ENCODE data around the gene GPX2.

The GPX2 gene

GRCh38 chr14:64965356-64966000 is 22.9 kb upstream of the GPX2 start:
- no peak for TF ChIP-seq ATF2 (tag by site-specific recombination; IDR thresholded peaks at IDR 0.05; ENCODE audit: low read depth)
- no peak for TF ChIP-seq ZNF274 (IDR thresholded peaks at IDR 0.05; ENCODE audit: low read length)
- TF ChIP-seq ZNF274 (tag by site-specific recombination; IDR thresholded peaks at IDR 0.05; ENCODE audit: borderline replicate concordance): no peak
- no peak for TF ChIP-seq ZNF433 (tag by site-specific recombination; IDR thresholded peaks at IDR 0.05; ENCODE audit: low read depth)
- 0 out of 2 replicates have a peak, but pooled peaks have one; percentile 13 for TF ChIP-seq EGR2 (tag by site-specific recombination; IDR thresholded peaks at IDR 0.05; ENCODE audit: low read depth)
- TF ChIP-seq PATZ1 (tag by site-specific recombination; IDR thresholded peaks at IDR 0.05): no peak
- no peak for TF ChIP-seq KLF8 (tag by site-specific recombination; IDR thresholded peaks at IDR 0.05)
- TF ChIP-seq ZXDB (tag by site-specific recombination; IDR thresholded peaks at IDR 0.05): no peak
- ChIA-PET CTCF (interaction anchor here (0.5 kb wide), 1 partner anchor 127 kb away, joined by 3 read pairs; no protein-coding TSS in a partner anchor), POLR2A (no interaction called here)
- no peak overlapping the region for H3K27ac ChIP-seq (ENCODE audit: extremely low read depth, low read depth, low read length)
- no peaks in the 10 kb centered on the region for H3K9me3 ChIP-seq (ENCODE audit: control insufficient read depth, insufficient read depth, low read depth, low read length)
- H3K36me3 ChIP-seq (ENCODE audit: control insufficient read depth in 2 of 2, insufficient read depth in 1 of 2, low read length in 2 of 2): no peaks in the 10 kb centered on the region
- H3K4me3 ChIP-seq (ENCODE audit: low read depth, low read length): no peak overlapping the region
- H3K4me1 ChIP-seq (ENCODE audit: control insufficient read depth, insufficient read depth, low read length): 0 out of 2 replicates have a peak, but pooled peaks cover 3% of the 10 kb centered on the region

GRCh38 chr14:64963611-64964010 is 21.1 kb upstream of the GPX2 start:
- ChIA-PET POLR2A (interaction anchor here (0.6 kb wide), 1 partner anchor 77 kb away, joined by 3 read pairs; no protein-coding TSS in a partner anchor), CTCF (interaction anchor here (0.7 to 0.8 kb wide), 2 partner anchors 10 to 116 kb away, joined by 3 read pairs; no protein-coding TSS in a partner anchor)
- TF ChIP-seq ZNF398 (tag by site-specific recombination; IDR thresholded peaks at IDR 0.05): no peak
- TF ChIP-seq ZNF24 (tag by site-specific recombination; IDR thresholded peaks at IDR 0.05): no peak
- no peak for TF ChIP-seq BCL11A (tag by site-specific recombination; IDR thresholded peaks at IDR 0.05; ENCODE audit: low read depth)

GRCh38 chr14:64960762-64961276 is 18.3 kb upstream of the GPX2 start:
- Histone ChIP-seq H3K4me3 (ENCODE audit: low read depth, low read length) (no peak overlapping the region), H3K36me3 (ENCODE audit: control insufficient read depth in 2 of 2, insufficient read depth in 1 of 2, low read length in 2 of 2) (no peaks in the 10 kb centered on the region; a peak in 1 of 3 replicates), H3K9me3 (ENCODE audit: control insufficient read depth, insufficient read depth, low read depth, low read length) (no peaks in the 10 kb centered on the region), H3K4me1 (ENCODE audit: control insufficient read depth, insufficient read depth, low read length) (no peaks in the 10 kb centered on the region), H3K27ac (ENCODE audit: extremely low read depth, low read depth, low read length) (no peak overlapping the region)
- TF ChIP-seq ZNF645 (tag by site-specific recombination; IDR thresholded peaks at IDR 0.05) (no peak), ZNF549 (tag by site-specific recombination; IDR thresholded peaks at IDR 0.05) (no peak), ZNF501 (tag by site-specific recombination; IDR thresholded peaks at IDR 0.05) (no peak)
- ChIA-PET POLR2A (no interaction called here), CTCF (interaction anchor here (0.6 to 1.6 kb wide), 4 partner anchors 10 to 316 kb away, joined by 3 to 5 read pairs (median 3); partner anchors contain the start of gene GPX2)

More at GRCh38 chr14:64963611-64964010, 21.1 kb upstream of the GPX2 start:
- no peak overlapping the region for H3K4me3 ChIP-seq (ENCODE audit: low read depth, low read length)
- H3K4me1 ChIP-seq (ENCODE audit: control insufficient read depth, insufficient read depth, low read length): no peaks in the 10 kb centered on the region
- no peaks in the 10 kb centered on the region for H3K36me3 ChIP-seq (ENCODE audit: control insufficient read depth in 2 of 2, insufficient read depth in 1 of 2, low read length in 2 of 2)
- no peak overlapping the region for H3K27ac ChIP-seq (ENCODE audit: extremely low read depth, low read depth, low read length)
- H3K9me3 ChIP-seq (ENCODE audit: control insufficient read depth, insufficient read depth, low read depth, low read length): no peaks in the 10 kb centered on the region

Measured in HEK293 (cell line).